Endothelial cell of coronary artery (primary cell): ENCODE results near the gene MARS1. TPM values are rescaled to one million over a fixed set of nuclear protein-coding genes. Genes with fewer than 3 reads are reported as not detected.

Experiments
- total RNA-seq: library from RNA; depleted of rRNA; stranded (reverse); fragments of >200 nt; gene quantifications from 2 replicates; pipeline ENCODE4 v1.2.3, GENCODE V29; 2014

MARS1 gene
- 138 and 187 TPM in 2 replicates for total RNA-seq

GRCh38 chr12:57487597-57488401, at the start of gene MARS1:
Gene MARS1, plus strand, starts transcription at chr12:57488068. Its CDS starts 23 bp downstream, at chr12:57488091.

GRCh38 chr12:57454566-57455373, 33.1 kb upstream of the MARS1 start, which contains the start of gene INHBE:
Gene INHBE, plus strand, starts transcription at chr12:57455307. Its CDS starts 230 bp downstream, at chr12:57455537.

GRCh38 chr12:57459750-57460467, 28.0 kb upstream of the MARS1 start, which contains the start of gene GLI1:
Gene GLI1, plus strand, starts transcription at chr12:57459785. Its CDS starts 3,907 bp downstream, at chr12:57463692.

GRCh38 chr12:57479376-57480115, 8.3 kb upstream of the MARS1 start, which contains the start of gene ARHGAP9:
Gene ARHGAP9, minus strand, starts transcription at chr12:57479866. Its CDS starts 460 bp downstream, at chr12:57479406.

GRCh38 chr12:57520053-57520818, 32.4 kb downstream of the MARS1 start, which contains the start of gene DDIT3:
Gene DDIT3, minus strand, starts transcription at chr12:57520514. Its CDS starts 3,108 bp downstream, at chr12:57517406.

GRCh38 chr12:57522011-57522886, 34.4 kb downstream of the MARS1 start, which contains the start of gene MBD6:
Gene MBD6, plus strand, starts transcription at chr12:57522824. Its CDS starts 1,480 bp downstream, at chr12:57524304.

GRCh38 chr12:57546438-57547287, 58.8 kb downstream of the MARS1 start, which contains the start of gene DCTN2:
Gene DCTN2, minus strand, starts transcription at chr12:57547192. Its CDS starts 129 bp downstream, at chr12:57547063.

GRCh38 chr12:57549909-57550640, 62.2 kb downstream of the MARS1 start, which contains the start of gene KIF5A:
Gene KIF5A, plus strand, starts transcription at chr12:57550044. Its CDS starts 228 bp downstream, at chr12:57550272.

Other genes with a start within 250 kb of the MARS1 start
- 0.18 and 0.19 TPM in 2 replicates for gene STAC3, start 236.9 kb upstream of the MARS1 start, total RNA-seq
- gene R3HDM2, start 57.0 kb upstream of the MARS1 start, total RNA-seq = 4.0 and 8.5 TPM in 2 replicates
- gene INHBC, start 53.3 kb upstream of the MARS1 start, total RNA-seq = not detected in 2 replicates
- not detected in 2 replicates for gene INHBE, start 32.8 kb upstream of the MARS1 start, total RNA-seq
- gene GLI1, start 28.3 kb upstream of the MARS1 start, total RNA-seq = 0.45 TPM in 1 of 2 replicates, not detected in the other
- gene ARHGAP9, start 8.2 kb upstream of the MARS1 start, total RNA-seq = not detected in 2 replicates
- 6.0 and 10.1 TPM in 2 replicates for gene DDIT3, start 32.4 kb downstream of the MARS1 start, total RNA-seq
- 6.2 and 9.5 TPM in 2 replicates for gene MBD6, start 34.8 kb downstream of the MARS1 start, total RNA-seq
- 72.8 and 90.9 TPM in 2 replicates for gene DCTN2, start 59.1 kb downstream of the MARS1 start, total RNA-seq
- under 0.01 and 0.09 TPM in 2 replicates for gene KIF5A, start 62.0 kb downstream of the MARS1 start, total RNA-seq
- 5.5 and 7.9 TPM in 2 replicates for gene PIP4K2C, start 103.1 kb downstream of the MARS1 start, total RNA-seq
- gene DTX3, start 116.8 kb downstream of the MARS1 start, total RNA-seq = 3.3 and 11.0 TPM in 2 replicates
- 1.8 and 10.7 TPM in 2 replicates for gene ARHGEF25, start 123.4 kb downstream of the MARS1 start, total RNA-seq
- 0.18 and 0.94 TPM in 2 replicates for gene B4GALNT1, start 145.1 kb downstream of the MARS1 start, total RNA-seq
- 164 and 240 TPM in 2 replicates for gene OS9, start 206.1 kb downstream of the MARS1 start, total RNA-seq